Measurements from ENCODE around the gene PBX4.

PBX4 gene

GRCh38 chr19:19552798-19553197, 65.7 kb downstream of the PBX4 start:
- no peak for DNase-seq

- no peak for DNase-seq
These were observed 66.7 kb downstream of the PBX4 start for GRCh38 chr19:19551853-19552192.

DNA sequence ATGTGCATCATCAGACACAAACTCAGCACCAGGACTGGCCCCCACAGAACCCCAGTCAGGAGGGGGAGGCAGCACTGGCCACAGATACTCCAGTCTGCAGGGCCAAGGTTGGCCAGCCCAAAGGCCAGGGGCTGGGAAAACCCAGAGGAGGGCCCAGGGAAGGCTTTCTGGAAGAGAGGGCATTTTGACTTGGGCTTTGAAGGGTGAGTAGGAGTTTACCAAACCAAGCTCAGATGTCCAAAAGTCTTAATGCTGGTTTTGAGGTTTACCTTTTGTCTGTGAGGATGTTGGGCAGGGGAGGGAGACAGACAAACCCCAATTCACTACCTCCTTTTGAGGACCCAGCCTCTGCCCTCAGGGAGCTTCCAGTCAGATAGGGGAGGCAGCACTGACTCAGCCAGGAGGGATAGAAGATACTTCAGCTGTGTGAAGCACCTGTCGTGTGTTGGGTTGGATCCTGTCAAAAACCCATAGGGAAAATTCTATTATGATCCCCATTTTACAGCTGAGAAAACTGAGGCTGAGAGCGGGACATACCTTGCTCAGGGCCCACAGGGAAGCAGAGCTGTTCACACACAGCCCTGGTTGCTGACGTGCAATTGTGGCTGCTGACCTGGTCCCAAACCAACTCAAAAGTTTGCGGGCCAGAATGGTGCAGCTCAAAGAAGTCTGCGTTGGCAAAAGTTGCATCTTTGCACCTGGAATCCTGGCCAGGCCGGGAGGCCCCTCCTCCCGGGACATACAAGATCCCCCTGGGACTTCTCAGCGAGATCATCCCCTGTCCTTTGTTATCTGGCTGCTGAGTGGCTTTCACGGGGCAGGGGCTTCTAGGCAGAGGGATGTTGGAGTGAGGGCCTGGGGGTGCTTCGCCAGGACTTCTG, 67.3 kb downstream of the PBX4 start:
- no peak for DNase-seq

DNA sequence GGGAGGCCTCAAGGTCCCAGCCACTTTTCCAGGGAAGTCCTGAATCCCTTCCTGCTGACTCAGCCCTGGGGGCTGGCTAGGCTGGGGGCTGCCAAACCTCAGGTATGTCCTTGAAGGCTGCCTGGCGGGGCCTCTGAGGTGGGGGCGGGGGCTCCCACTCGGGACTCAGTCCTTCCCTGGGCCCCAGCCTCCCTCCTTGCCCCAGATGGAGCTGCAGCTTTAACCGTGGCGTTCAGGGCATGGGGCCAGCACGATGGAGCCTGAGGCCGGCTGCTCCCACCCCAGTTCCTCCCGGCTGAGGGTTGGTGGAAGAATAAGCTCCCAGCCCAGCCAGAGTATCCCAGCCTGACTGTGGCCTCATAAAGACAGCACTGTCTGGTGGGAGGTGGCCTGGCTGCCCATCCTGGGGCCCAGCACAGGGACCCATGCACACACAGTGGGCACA, 68.0 kb downstream of the PBX4 start:
- no peak for DNase-seq

DNA sequence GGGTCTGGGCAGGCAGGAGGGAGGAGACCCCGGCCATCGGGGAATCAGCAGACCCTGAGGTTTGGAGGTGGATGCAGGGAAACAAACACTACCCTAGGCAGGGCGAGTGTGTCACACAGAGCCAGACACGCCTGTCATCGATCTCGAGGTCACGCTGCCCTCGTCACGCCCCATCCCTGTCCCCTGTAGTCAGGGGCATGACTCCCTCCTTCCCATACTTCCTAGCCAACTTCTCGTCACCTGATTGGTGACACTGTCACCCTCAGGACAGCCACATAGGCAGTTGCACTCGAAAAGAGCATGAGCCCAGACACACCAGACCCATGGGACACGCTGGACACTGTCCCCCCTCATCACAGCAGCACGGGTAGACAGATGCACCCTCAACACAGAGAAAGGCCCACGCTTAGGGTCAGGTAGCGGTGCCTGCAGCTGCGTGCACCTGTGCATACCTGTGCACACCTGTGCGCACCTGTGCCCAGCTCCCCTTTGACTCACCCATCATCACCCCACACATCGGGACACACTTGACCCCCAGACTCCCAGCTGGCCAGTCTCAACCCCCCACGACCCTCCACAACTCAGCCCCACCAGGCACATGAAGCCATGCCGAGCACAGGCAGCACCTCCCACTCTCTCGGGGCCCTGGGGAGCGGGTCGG, 68.6 kb downstream of the PBX4 start:
- no peak for DNase-seq

DNA sequence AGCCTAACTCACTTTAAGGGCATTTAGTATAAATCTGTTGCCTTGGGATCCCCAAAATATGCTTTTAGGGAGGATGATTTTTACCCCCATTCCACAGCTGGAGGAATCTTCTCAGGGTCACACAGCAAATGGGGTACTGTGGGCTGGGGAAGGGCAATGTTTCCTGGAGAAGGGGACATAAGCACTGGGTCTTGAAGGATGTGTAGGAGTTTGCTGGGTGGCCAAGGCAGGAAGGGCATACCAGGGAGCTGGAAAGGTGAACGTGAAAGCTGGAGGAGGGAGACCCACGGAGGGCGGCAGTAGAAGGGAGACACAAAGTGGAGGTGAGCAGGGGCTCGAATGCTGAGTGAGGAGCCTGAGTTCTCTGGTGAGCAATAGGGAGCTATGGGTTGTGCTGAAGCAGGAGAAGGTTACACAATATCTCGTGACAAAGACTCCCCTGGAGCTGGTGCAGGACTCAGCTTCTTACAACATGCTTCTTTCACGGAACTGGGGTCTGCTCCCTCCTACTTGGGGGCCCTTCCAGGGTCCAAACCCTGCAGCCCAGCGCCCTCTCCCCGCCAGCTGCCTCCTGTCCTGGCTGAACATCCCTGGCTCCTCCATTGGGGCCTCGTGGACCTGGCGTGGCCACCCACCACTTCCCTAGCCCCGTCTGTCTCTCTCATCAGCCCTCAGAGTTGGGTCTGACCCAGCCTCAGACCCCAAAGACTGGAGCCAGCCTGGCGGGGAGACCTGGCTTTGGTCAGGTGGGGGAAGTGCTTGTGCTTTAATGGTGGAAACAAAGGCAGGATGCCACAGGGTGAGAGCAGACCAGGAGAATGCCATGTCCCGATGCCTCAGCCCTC, 69.3 kb downstream of the PBX4 start:
- no peak for DNase-seq

GRCh38 chr19:19547674-19548336, 70.7 kb downstream of the PBX4 start:
- DNase-seq: no peak

- no peak for DNase-seq
These were observed 71.7 kb downstream of the PBX4 start for GRCh38 chr19:19546751-19547162.

- DNase-seq: no peak
These were observed 72.8 kb downstream of the PBX4 start for GRCh38 chr19:19545707-19546106.

DNA sequence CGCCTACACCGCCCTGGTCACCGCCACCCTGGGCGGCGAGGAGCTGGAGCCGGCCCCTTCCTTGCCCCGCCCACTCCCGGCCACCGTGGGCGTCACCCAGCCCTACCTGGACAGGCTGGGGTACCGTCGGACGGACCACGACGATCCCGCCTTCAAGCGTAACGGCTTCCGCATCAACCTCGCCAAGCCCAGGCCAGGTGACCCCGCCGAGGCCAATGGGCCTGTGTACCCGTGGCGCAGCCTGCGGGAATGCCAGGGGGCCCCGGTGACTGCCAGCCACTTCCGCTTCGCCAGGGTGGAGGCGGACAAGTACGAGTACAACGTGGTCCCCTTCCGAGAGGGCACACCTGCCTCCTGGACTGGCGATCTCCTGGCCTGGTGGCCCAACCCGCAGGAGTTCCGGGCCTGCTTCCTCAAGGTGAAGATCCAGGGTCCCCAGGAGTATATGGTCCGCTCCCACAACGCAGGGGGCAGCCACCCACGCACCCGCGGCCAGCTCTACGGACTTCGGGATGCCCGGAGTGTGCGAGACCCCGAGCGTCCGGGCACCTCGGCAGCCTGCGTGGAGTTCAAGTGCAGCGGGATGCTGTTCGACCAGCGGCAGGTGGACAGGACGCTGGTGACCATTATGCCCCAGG, 73.4 kb downstream of the PBX4 start:
- DNase-seq: no peak

DNA sequence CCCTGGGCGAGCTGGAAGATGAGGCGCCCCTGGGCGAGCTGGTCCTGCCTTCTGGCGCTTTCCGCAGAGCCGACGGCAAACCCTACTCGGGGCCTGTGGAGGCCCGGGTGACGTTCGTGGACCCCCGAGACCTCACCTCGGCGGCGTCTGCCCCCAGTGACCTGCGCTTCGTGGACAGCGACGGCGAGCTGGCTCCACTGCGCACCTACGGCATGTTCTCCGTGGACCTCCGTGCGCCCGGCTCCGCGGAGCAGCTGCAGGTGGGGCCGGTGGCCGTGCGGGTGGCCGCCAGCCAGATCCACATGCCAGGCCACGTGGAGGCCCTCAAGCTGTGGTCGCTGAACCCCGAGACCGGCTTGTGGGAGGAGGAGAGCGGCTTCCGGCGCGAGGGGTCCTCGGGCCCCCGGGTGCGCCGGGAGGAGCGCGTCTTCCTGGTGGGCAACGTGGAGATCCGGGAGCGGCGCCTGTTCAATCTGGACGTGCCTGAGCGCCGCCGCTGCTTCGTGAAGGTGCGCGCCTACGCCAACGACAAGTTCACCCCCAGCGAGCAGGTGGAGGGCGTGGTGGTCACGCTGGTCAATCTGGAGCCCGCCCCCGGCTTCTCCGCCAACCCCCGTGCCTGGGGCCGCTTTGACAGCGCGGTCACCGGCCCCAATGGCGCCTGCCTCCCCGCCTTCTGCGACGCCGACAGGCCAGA, 74.1 kb downstream of the PBX4 start:
- no peak for DNase-seq

- no peak for DNase-seq
These were observed 74.8 kb downstream of the PBX4 start for GRCh38 chr19:19543640-19544039.

DNA sequence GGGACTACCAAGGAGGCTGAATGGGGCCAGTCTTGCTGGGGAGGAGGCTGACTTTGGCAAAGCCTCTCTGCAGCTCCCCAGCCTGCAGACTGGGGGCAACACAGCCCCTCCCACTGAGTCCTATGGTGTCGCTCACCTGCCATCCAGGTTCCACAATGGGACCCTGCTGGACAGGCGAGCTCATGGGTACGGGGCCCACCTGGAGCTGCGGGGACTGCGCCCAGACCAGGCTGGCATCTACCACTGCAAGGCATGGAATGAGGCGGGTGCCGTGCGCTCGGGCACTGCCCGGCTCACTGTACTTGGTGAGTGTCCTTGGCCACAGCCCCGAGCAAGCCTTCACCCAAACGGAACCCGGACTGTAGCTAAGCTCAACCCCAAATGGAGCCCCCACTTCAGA, 75.4 kb downstream of the PBX4 start:
- no peak for DNase-seq

DNA sequence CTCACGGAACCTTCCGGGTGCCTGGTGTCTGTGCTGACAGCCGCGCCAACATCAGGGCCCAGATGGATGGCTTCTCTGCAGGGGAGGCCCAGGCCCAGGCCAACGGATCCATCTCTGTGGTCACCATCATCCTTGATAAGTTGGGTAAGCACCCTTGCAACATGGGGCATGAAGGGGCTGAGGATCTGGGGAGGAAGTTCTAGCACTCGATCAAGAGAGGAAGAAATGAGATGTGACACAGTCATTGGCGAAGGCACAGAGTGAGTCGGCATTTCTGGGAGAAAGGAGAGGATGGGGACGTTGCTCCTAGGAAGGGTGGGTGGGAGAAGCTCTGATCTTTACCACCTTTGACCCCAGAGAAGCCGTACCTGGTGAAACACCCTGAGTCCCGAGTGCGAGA, 76.0 kb downstream of the PBX4 start:
- DNase-seq: no peak

DNA sequence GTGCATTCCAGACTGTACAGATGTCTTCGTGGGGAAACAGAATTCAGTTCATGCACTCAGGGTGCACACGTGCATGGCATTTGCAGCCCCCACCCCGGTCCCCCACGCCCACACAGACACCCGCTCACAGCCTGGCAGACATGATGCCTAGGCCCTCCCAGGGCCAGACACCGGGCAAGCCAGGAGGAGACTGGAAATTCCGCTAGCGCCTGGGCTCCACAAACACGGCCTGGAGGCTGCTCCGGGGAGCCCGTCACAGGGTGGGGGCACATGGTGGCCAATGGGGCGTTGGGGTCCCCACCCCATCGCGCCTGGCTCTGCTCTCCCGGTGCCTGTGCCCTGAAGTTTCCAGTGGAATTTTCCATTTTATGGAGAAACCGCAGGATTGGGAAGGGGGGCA, 76.9 kb downstream of the PBX4 start:
- DNase-seq: no peak

GRCh38 chr19:19540715-19541515, 77.6 kb downstream of the PBX4 start:
- no peak for DNase-seq

GRCh38 chr19:19540064-19540714, 78.3 kb downstream of the PBX4 start:
- no peak for DNase-seq

- no peak for DNase-seq
These were observed 78.8 kb downstream of the PBX4 start for GRCh38 chr19:19539698-19540063.

- no peak for DNase-seq
These were observed 79.7 kb downstream of the PBX4 start for GRCh38 chr19:19538785-19539166.

GRCh38 chr19:19538061-19538784, 80.3 kb downstream of the PBX4 start, which contains the start of gene CILP2:
Gene CILP2, plus strand, starts transcription at chr19:19538265. Its CDS starts 85 bp downstream, at chr19:19538350.
- peak; percentile 18 to 21 for DNase-seq

Data from NCI-H2081 (cell line).